Glutamatergic neuron (in vitro differentiated cells): ENCODE data around the gene IL1B. TPM values are rescaled to one million over a fixed set of nuclear protein-coding genes. Genes with fewer than 3 reads are reported as not detected.

ENCODE experiments used
- DNase-seq: peaks from one replicate; pipeline ENCODE4 v3.0.0; 2022
- H3K27ac Mint-ChIP-seq: one replicate; pipeline ENCODE4 v1.8.0; 2020; ENCODE audit warnings: mild to moderate bottlenecking, mixed read lengths, inconsistent platforms; ENCODE audit not compliant: unreplicated experiment
- H3K27me3 Mint-ChIP-seq: one replicate; pipeline ENCODE4 v1.8.0; 2020; ENCODE audit warnings: mild to moderate bottlenecking, moderate library complexity, mixed read lengths, inconsistent platforms; ENCODE audit not compliant: unreplicated experiment
- H3K36me3 Mint-ChIP-seq: one replicate; pipeline ENCODE4 v1.8.0; 2020; ENCODE audit warnings: mild to moderate bottlenecking, mixed read lengths, inconsistent platforms; ENCODE audit not compliant: unreplicated experiment
- H3K4me1 Mint-ChIP-seq: one replicate; pipeline ENCODE4 v1.8.0; 2020; ENCODE audit warnings: mild to moderate bottlenecking, low read depth, mixed read lengths, inconsistent platforms; ENCODE audit not compliant: unreplicated experiment
- H3K4me3 Mint-ChIP-seq: one replicate; pipeline ENCODE4 v1.8.0; 2020; ENCODE audit warnings: mild to moderate bottlenecking, mixed read lengths, inconsistent platforms; ENCODE audit not compliant: unreplicated experiment
- H3K9me3 Mint-ChIP-seq: one replicate; pipeline ENCODE4 v1.8.0; 2020; ENCODE audit warnings: mild to moderate bottlenecking, moderate library complexity, mixed read lengths, inconsistent platforms; ENCODE audit not compliant: unreplicated experiment
- total RNA-seq: library from RNA; stranded (reverse); fragmentation: NEBNext Ultra II Directional; extraction: Animal tissue kit (Norgen Biotek cat#: 25700); gene quantifications from one replicate; pipeline ENCODE4 v1.2.1, GENCODE V29; 2021; ENCODE audit not compliant: unreplicated experiment
- TF ChIP-seq, protein P1 (sequence below): fragments of 200-600 bp; sonication (generic); IDR thresholded peaks from one replicate; pipeline ENCODE4 v1.5.0; 2021; ENCODE audit not compliant: partially characterized antibody, unreplicated experiment

Gene IL1B
- total RNA-seq, 1 donor from 2014 or later: not detected

DNA sequence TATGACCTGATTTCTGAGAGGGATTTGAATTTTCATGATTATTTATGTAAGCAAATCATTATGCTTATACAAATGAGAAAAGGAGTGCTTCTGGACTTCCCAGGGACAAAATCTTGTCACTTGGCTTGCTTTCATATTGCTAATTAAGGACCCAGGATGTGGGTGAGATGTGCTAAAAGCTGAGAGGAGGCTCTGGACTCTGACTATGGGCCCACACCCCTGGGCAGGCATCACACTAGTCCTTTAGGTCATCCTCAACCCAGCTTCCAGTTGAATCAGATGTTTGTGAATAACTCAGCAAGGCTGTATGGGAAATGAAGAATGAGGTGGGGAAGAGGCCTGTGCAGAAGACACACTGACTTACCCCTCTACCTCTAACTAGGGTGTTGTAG, 11.9 kb downstream of the IL1B start:
- Mint-ChIP-seq H3K27me3 (peaks cover 3% of the 10 kb centered on the region), H3K27ac (no peak overlapping the region), H3K9me3 (peaks cover 2% of the 10 kb centered on the region), H3K36me3 (no peaks in the 10 kb centered on the region), H3K4me3 (no peak overlapping the region), H3K4me1 (no peaks in the 10 kb centered on the region)
- no peak for DNase-seq
- TF ChIP-seq, protein P1, sequence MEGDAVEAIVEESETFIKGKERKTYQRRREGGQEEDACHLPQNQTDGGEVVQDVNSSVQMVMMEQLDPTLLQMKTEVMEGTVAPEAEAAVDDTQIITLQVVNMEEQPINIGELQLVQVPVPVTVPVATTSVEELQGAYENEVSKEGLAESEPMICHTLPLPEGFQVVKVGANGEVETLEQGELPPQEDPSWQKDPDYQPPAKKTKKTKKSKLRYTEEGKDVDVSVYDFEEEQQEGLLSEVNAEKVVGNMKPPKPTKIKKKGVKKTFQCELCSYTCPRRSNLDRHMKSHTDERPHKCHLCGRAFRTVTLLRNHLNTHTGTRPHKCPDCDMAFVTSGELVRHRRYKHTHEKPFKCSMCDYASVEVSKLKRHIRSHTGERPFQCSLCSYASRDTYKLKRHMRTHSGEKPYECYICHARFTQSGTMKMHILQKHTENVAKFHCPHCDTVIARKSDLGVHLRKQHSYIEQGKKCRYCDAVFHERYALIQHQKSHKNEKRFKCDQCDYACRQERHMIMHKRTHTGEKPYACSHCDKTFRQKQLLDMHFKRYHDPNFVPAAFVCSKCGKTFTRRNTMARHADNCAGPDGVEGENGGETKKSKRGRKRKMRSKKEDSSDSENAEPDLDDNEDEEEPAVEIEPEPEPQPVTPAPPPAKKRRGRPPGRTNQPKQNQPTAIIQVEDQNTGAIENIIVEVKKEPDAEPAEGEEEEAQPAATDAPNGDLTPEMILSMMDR: no peak

DNA sequence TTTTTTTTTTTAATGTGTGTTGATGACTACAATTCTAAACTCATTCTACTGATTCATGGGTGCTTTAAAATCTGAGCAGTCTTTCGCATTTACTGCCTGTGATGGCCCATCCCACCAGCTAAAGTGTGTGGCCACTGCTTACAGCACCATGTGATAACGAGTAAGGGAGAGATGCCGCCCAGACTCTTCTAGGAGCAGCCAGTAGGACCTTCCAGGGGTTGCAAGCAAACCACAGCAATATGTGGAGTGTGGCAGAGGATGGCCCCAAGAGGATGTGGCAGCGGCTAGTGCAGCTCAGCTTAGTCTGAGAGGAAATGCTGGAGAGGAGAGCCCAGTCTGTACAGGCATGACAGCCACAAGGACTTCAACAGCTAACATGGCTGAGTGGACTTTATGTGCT, 14.9 kb downstream of the IL1B start:
- no peak for DNase-seq
- no peaks in the 10 kb centered on the region for H3K4me1 Mint-ChIP-seq
- TF ChIP-seq, protein P1: no peak
- peaks cover 3% of the 10 kb centered on the region for H3K27me3 Mint-ChIP-seq
- H3K4me3 Mint-ChIP-seq: no peak overlapping the region
- no peaks in the 10 kb centered on the region for H3K36me3 Mint-ChIP-seq
- H3K27ac Mint-ChIP-seq: no peak overlapping the region
- peaks cover 2% of the 10 kb centered on the region for H3K9me3 Mint-ChIP-seq

DNA sequence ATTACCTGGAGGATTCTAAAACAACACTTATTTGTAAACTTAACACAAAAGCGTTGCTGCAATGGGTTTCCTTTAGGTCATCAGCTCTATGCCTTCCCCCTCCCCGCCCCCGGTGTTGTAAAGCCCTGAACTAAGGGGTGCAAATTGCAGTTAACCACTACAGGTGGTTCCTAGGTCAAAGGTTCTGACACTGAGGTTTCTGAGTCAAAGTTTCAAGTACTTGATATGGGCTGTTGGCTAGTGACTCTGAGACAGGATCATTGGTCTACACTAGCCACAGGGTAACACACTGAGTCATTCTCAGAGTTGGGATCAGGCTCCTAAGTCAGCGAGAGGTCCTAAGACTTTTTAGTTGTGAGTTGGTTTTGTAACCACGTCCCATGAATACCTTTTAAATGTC, 15.4 kb downstream of the IL1B start:
- Mint-ChIP-seq H3K27ac (no peak overlapping the region), H3K27me3 (peaks cover 3% of the 10 kb centered on the region), H3K4me3 (no peak overlapping the region), H3K4me1 (no peaks in the 10 kb centered on the region), H3K36me3 (no peaks in the 10 kb centered on the region), H3K9me3 (peaks cover 2% of the 10 kb centered on the region)
- no peak for DNase-seq
- TF ChIP-seq, protein P1: no peak

DNA sequence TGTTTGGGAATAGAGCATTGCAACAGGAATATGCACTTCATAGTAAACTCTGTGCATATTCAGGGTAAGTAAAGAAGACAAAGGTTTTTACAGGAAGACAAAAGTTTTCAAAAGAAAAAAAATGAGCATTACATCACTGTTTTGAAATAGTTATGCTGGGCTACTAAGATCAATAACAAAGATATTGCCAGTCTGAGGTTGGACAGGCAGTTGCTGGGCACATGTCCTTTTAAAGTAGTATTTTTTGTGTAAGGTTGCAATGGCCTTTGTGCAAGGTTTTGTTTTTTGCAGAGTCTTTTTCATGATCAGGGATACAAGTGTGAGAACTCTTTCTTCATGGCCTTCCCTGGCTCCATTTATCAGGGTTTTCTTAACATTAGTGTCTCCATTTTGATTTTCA, 16.2 kb downstream of the IL1B start:
- peaks cover 3% of the 10 kb centered on the region for H3K27me3 Mint-ChIP-seq
- TF ChIP-seq, protein P1: no peak
- H3K27ac Mint-ChIP-seq: no peak overlapping the region
- H3K4me1 Mint-ChIP-seq: no peaks in the 10 kb centered on the region
- no peak overlapping the region for H3K4me3 Mint-ChIP-seq
- DNase-seq: no peak
- H3K36me3 Mint-ChIP-seq: no peaks in the 10 kb centered on the region
- peaks cover 2% of the 10 kb centered on the region for H3K9me3 Mint-ChIP-seq

DNA sequence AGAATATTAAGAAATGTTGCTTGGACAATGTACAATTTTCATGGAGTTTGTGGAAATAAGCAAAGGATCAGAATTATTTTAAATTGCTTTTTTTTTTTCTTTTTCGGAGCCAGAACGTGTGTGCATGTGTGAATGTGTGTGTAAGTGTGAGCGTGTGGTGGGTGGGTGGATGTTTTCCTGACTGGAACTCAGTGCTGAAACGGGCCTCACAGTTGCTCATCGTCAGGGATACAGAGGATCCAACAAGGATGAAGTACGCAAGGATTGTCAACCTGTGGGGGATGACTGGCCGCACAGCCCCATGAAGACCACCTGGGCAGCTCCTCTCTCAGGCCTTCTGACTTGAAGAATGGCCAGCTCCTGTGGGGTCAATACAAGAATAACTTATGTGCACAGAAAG, 17.5 kb downstream of the IL1B start:
- TF ChIP-seq, protein P1: no peak
- Mint-ChIP-seq H3K27me3 (peaks cover 3% of the 10 kb centered on the region), H3K4me1 (peaks cover 3% of the 10 kb centered on the region), H3K4me3 (no peak overlapping the region), H3K27ac (no peak overlapping the region), H3K9me3 (peaks cover 2% of the 10 kb centered on the region), H3K36me3 (no peaks in the 10 kb centered on the region)
- no peak for DNase-seq
